SK-N-SH (cell line): ENCODE measurements around the gene KRTAP9-1. TPM values are rescaled to one million over a fixed set of nuclear protein-coding genes. Genes with fewer than 3 reads are reported as not detected.

Source experiments
- CTCF ChIA-PET: fragments of 300-600, 350-600 bp; formaldehyde crosslinking; extraction: SDS; loops from one replicate; lab custom pipeline; 2021; lab: Yijun Ruan, JAX
- POLR2A ChIA-PET: fragments of 350-600 bp; sonication (Branson Sonifier 250); formaldehyde crosslinking; extraction: SDS; loops from one replicate; lab custom pipeline; 2020; ENCODE audit warnings: antibody characterized with exemption, inconsistent platforms; lab: Yijun Ruan, JAX
- DNase-seq: peaks from one replicate; pipeline ENCODE4 v3.0.0; 2012
- H2AFZ ChIP-seq: fragments of 200-600 bp; sonication (generic); 2 replicates; pipeline ENCODE4 v1.8.1; 2016; ENCODE audit warnings: antibody characterized with exemption, mild to moderate bottlenecking, low read depth
- H3F3A ChIP-seq: fragments of 200-600 bp; sonication (generic); replicated peaks from 2 replicates; pipeline ENCODE3; 2016; ENCODE audit warnings: antibody characterized with exemption, mild to moderate bottlenecking; ENCODE audit not compliant: insufficient read depth
- H3K27ac ChIP-seq, 2 experiments: fragments of 200-500 bp in 1 of 2; fragments of 200-600 bp in 1 of 2; sonication (Bioruptor generic) in 1 of 2; sonication (generic), shearing (Covaris generic) in 1 of 2; 2 replicates each; pipeline versions ENCODE4 v1.5.1 to v1.6.1; 2014 to 2016; ENCODE audit warnings: low read depth in 2 of 2, inconsistent platforms in 1 of 2, low read length in 1 of 2, mild to moderate bottlenecking in 1 of 2, mixed read lengths in 1 of 2
- H3K27me3 ChIP-seq: fragments of 200-600 bp; sonication (generic), shearing (Covaris generic); 2 replicates; pipeline ENCODE4 v1.6.1; 2016; ENCODE audit warnings: mixed run types; ENCODE audit not compliant: insufficient read depth
- H3K36me3 ChIP-seq, 2 experiments: fragments of 200-500 bp in 1 of 2; fragments of 200-600 bp in 1 of 2; sonication (Bioruptor generic) in 1 of 2; sonication (generic) in 1 of 2; replicated peaks in 1 of 2; 2 replicates each; pipeline versions ENCODE3 to v1.5.1; 2014 to 2016; ENCODE audit warnings: low read length in 1 of 2, mild to moderate bottlenecking in 1 of 2; ENCODE audit not compliant: insufficient read depth in 2 of 2, control insufficient read depth in 1 of 2
- H3K4me1 ChIP-seq, 2 experiments: fragments of 200-500 bp in 1 of 2; fragments of 200-600 bp in 1 of 2; sonication (Bioruptor generic) in 1 of 2; sonication (generic), shearing (Covaris generic) in 1 of 2; 2 replicates each; pipeline versions ENCODE4 v1.5.1 to v1.6.1; 2014 to 2016; ENCODE audit warnings: low read depth in 1 of 2, low read length in 1 of 2, mixed run types in 1 of 2; ENCODE audit not compliant: insufficient read depth in 2 of 2, control insufficient read depth in 1 of 2
- H3K4me2 ChIP-seq: fragments of 200-600 bp; sonication (generic), shearing (Covaris generic); 2 replicates; pipeline ENCODE4 v1.6.1; 2017; ENCODE audit warnings: mixed run types
- H3K4me3 ChIP-seq, 2 experiments: fragments of 200-500 bp in 1 of 2; fragments of 200-600 bp in 1 of 2; sonication (Bioruptor generic) in 1 of 2; sonication (generic), shearing (Covaris generic) in 1 of 2; 2 replicates each; pipeline versions ENCODE4 v1.5.1 to v1.8.1; 2014 to 2016; ENCODE audit warnings: low read depth in 2 of 2, inconsistent platforms in 1 of 2, low read length in 1 of 2, mild to moderate bottlenecking in 1 of 2, mixed read lengths in 1 of 2, moderate library complexity in 1 of 2
- H3K79me2 ChIP-seq: fragments of 200-600 bp; sonication (generic); 2 replicates; pipeline ENCODE4 v1.8.1; 2017; ENCODE audit warnings: mild to moderate bottlenecking; ENCODE audit not compliant: insufficient read depth
- H3K9ac ChIP-seq: fragments of 200-600 bp; sonication (generic); 2 replicates; pipeline ENCODE4 v1.6.1; 2017; ENCODE audit warnings: mixed run types
- H3K9me2 ChIP-seq: fragments of 200-600 bp; sonication (generic); 2 replicates; pipeline ENCODE4 v1.6.1; 2017; ENCODE audit warnings: mixed run types
- H3K9me3 ChIP-seq: fragments of 200-600 bp; sonication (generic); 2 replicates; pipeline ENCODE4 v1.6.1; 2017; ENCODE audit warnings: mixed run types, mild to moderate bottlenecking, moderate library complexity
- H4K20me1 ChIP-seq: fragments of 200-600 bp; sonication (generic); 2 replicates; pipeline ENCODE4 v1.6.1; 2017; ENCODE audit warnings: mild to moderate bottlenecking, mixed run types; ENCODE audit not compliant: insufficient read depth
- CHD2 ChIP-seq: fragments of 150-350 bp; IDR thresholded peaks from 2 replicates; pipeline ENCODE4 v1.6.1; 2018; ENCODE audit warnings: low read length; ENCODE audit not compliant: partially characterized antibody
- CTCF ChIP-seq: fragments of 200-600 bp; sonication (generic); IDR thresholded peaks from 2 replicates; pipeline ENCODE4 v1.6.1; 2017; ENCODE audit warnings: antibody characterized with exemption, mild to moderate bottlenecking, moderate library complexity
- EP300 ChIP-seq, 2 experiments: IDR thresholded peaks; 2 replicates each; pipeline versions ENCODE4 v1.4.0 to v1.6.1; 2012; ENCODE audit warnings: borderline replicate concordance in 1 of 2, low read depth in 1 of 2, low read length in 1 of 2
- GABPA ChIP-seq: IDR thresholded peaks from 2 replicates; pipeline ENCODE4 v1.4.0; 2012; ENCODE audit warnings: low read depth, mild to moderate bottlenecking
- GATA2 ChIP-seq: sonication (generic); formaldehyde crosslinking; IDR thresholded peaks from 2 replicates; pipeline ENCODE4 v1.5.0; 2020; ENCODE audit warnings: mild to moderate bottlenecking, missing genetic modification reagents
- IRF3 ChIP-seq: fragments of 150-350 bp; IDR thresholded peaks from 2 replicates; pipeline ENCODE4 v1.6.1; 2016; ENCODE audit warnings: mild to moderate bottlenecking, low read depth, low read length
- JUND ChIP-seq: IDR thresholded peaks from 2 replicates; pipeline ENCODE4 v1.4.0; 2012
- MEF2A ChIP-seq: IDR thresholded peaks from 2 replicates; pipeline ENCODE4 v1.4.0; 2012; ENCODE audit warnings: low read depth, borderline replicate concordance
- PBX3 ChIP-seq: IDR thresholded peaks from 2 replicates; pipeline ENCODE4; 2012
- RAD21 ChIP-seq: IDR thresholded peaks from 2 replicates; pipeline ENCODE4 v1.6.1; 2012; ENCODE audit warnings: mild to moderate bottlenecking, low read length
- RCOR1 ChIP-seq: fragments of 150-350 bp; IDR thresholded peaks from 2 replicates; pipeline ENCODE4 v1.6.1; 2017; ENCODE audit warnings: antibody characterized with exemption, low read length
- REST ChIP-seq: IDR thresholded peaks from 2 replicates; pipeline ENCODE4 v1.6.1; 2012; ENCODE audit warnings: mild to moderate bottlenecking, low read depth, low read length, moderate library complexity
- RFX5 ChIP-seq: IDR thresholded peaks from 2 replicates; pipeline ENCODE4 v1.6.1; 2012; ENCODE audit warnings: mild to moderate bottlenecking, improper control_type of control experiment, low read length
- RXRA ChIP-seq: IDR thresholded peaks from 2 replicates; pipeline ENCODE4 v1.4.0; 2012; ENCODE audit warnings: low read depth, mild to moderate bottlenecking, borderline replicate concordance
- SIN3A ChIP-seq: IDR thresholded peaks from 2 replicates; pipeline ENCODE4 v1.6.1; 2012; ENCODE audit warnings: low read depth, mild to moderate bottlenecking, low read length, moderate library complexity, borderline replicate concordance
- TAF1 ChIP-seq: IDR thresholded peaks from 2 replicates; pipeline ENCODE4 v1.6.1; 2012; ENCODE audit warnings: low read depth, mild to moderate bottlenecking, low read length, moderate library complexity, borderline replicate concordance
- USF1 ChIP-seq: IDR thresholded peaks from 2 replicates; pipeline ENCODE4 v1.4.0; 2012; ENCODE audit warnings: low read depth, borderline replicate concordance
- ZBTB33 ChIP-seq: IDR thresholded peaks from 2 replicates; pipeline ENCODE4 v1.4.0; 2012; ENCODE audit warnings: low read depth, borderline replicate concordance
- polyA plus RNA-seq, 3 experiments: library from polyadenylated mRNA; depleted of rRNA; stranded (reverse); fragments of >200 nt; gene quantifications; 2 replicates each; pipeline ENCODE4 v1.2.3, GENCODE V29; 2012

Gene KRTAP9-1
- polyA plus RNA-seq, 1 of the 3 experiments (the other 2 are of a cell fraction) = not detected

GRCh38 chr17:41140360-41141131 lies 49.1 kb upstream of the KRTAP9-1 start, which contains the start of gene KRTAP4-6 (continued):
- TF ChIP-seq IRF3 (no peak), GABPA (no peak), REST (no peak)
- TF ChIP-seq, all 33 proteins: peak for 0

GRCh38 chr17:41141361-41141760 lies 48.3 kb upstream of the KRTAP9-1 start:
- Histone ChIP-seq H3K36me3 (no peaks in the 10 kb centered on the region), H2AFZ (no peak overlapping the region), H3K27ac (no peak overlapping the region), H3K4me2 (no peak overlapping the region), H3F3A (no peaks in the 10 kb centered on the region), H3K9me2 (no peaks in the 10 kb centered on the region), H4K20me1 (no peaks in the 10 kb centered on the region), H3K9ac (no peak overlapping the region), H3K79me2 (no peaks in the 10 kb centered on the region), H3K27me3 (no peaks in the 10 kb centered on the region), H3K9me3 (0 out of 2 replicates have a peak, but pooled peaks cover 5% of the 10 kb centered on the region), H3K4me1 (no peaks in the 10 kb centered on the region), H3K4me3 (no peak overlapping the region)
- DNase-seq = no peak
- ChIA-PET POLR2A (no interaction called here), CTCF (no interaction called here)
- TF ChIP-seq GATA2 (CRISPR knock-in tag) (no peak), RXRA (no peak), RCOR1 (no peak), CHD2 (no peak), TAF1 (no peak), PBX3 (no peak), ZBTB33 (no peak), RFX5 (no peak), RAD21 (no peak), CTCF (no peak), EP300 (IDR thresholded peaks at IDR 0.05; ENCODE audit: borderline replicate concordance in 1 of 2, low read depth in 1 of 2, low read length in 1 of 2) (no peak), SIN3A (no peak), JUND (no peak), USF1 (no peak), MEF2A (no peak)
